GM12891 (cell line): ENCODE measurements around the gene SMIM23.

Source experiments
- POLR2A ChIP-seq: IDR thresholded peaks from 2 replicates; pipeline ENCODE4 v1.6.1; 2011; ENCODE audit warnings: low read depth, low read length, control low read depth
- POU2F2 ChIP-seq: IDR thresholded peaks from 2 replicates; pipeline ENCODE4 v1.6.1; 2011; ENCODE audit warnings: low read depth, mild to moderate bottlenecking, control low read depth, low read length, moderate library complexity
- SPI1 ChIP-seq: IDR thresholded peaks from 2 replicates; pipeline ENCODE4 v1.6.1; 2011; ENCODE audit warnings: low read depth, low read length, control low read depth
- TAF1 ChIP-seq: IDR thresholded peaks from 2 replicates; pipeline ENCODE4 v1.6.1; 2011; ENCODE audit warnings: low read depth, low read length, control low read depth

- TF ChIP-seq POLR2A, result no peak
- no peak for TF ChIP-seq SPI1
- no peak for TF ChIP-seq TAF1
- TF ChIP-seq POU2F2, result no peak
Observed at GRCh38 chr5:171823269-171823668, 37.7 kb downstream of the SMIM23 start.
